PC-9 (cell line): ENCODE data around the gene PEX13. TPM values are rescaled to one million over a fixed set of nuclear protein-coding genes. Genes with fewer than 3 reads are reported as not detected.
A peak's percentile ranks its signal among the peaks of the same experiment; 100 is the strongest.

Experiments
- BruUV-seq: library from RNA; stranded (reverse); fragments of 400-500 nt; replicated peaks from 2 replicates; lab custom pipeline; 2021; lab: Mats Ljungman, UMichigan
- CTCF ChIA-PET: fragments of 300-600 bp; sonication (Branson Sonifier 250); formaldehyde crosslinking; loops from one replicate; lab custom pipeline; 2022; ENCODE audit warnings: antibody characterized with exemption; lab: Charles Lee
- POLR2A ChIA-PET: fragments of 300-600 bp; sonication (Branson Sonifier 250); formaldehyde crosslinking; loops from one replicate; lab custom pipeline; 2022; ENCODE audit warnings: antibody characterized with exemption; ENCODE audit not compliant: unreplicated experiment; lab: Charles Lee
- DNase-seq, 2 experiments: peaks; one replicate each; pipeline versions ENCODE4 v3.0.0 to v3.0.0-alpha.2; 2015 to 2022; ENCODE audit warnings: mixed read lengths in 1 of 2
- H2AFZ ChIP-seq: fragments of 200-600 bp; sonication (generic); 2 replicates; pipeline ENCODE4 v1.8.1; 2017; ENCODE audit warnings: antibody characterized with exemption
- H3F3A ChIP-seq: fragments of 200-600 bp; sonication (generic); 2 replicates; pipeline ENCODE4 v1.8.1; 2017; ENCODE audit warnings: antibody characterized with exemption, mild to moderate bottlenecking, low read depth; ENCODE audit not compliant: insufficient read depth
- H3K27ac ChIP-seq: fragments of 200-600 bp; sonication (generic); 2 replicates; pipeline ENCODE4 v1.6.1; 2016; ENCODE audit warnings: mixed run types
- H3K27me3 ChIP-seq: fragments of 200-600 bp; sonication (generic); 2 replicates; pipeline ENCODE4 v1.6.1; 2016; ENCODE audit warnings: low read depth, mixed run types; ENCODE audit not compliant: insufficient read depth
- H3K36me3 ChIP-seq: fragments of 200-600 bp; sonication (generic); 2 replicates; pipeline ENCODE4 v1.6.1; 2016; ENCODE audit warnings: low read depth, mixed run types
- H3K4me1 ChIP-seq: fragments of 200-600 bp; sonication (generic); replicated peaks from 2 replicates; pipeline ENCODE4 v1.6.1; 2016; ENCODE audit warnings: mixed run types; ENCODE audit not compliant: insufficient read depth
- H3K4me2 ChIP-seq: fragments of 200-600 bp; sonication (generic); 2 replicates; pipeline ENCODE4 v1.6.1; 2017; ENCODE audit warnings: mixed run types
- H3K4me3 ChIP-seq: fragments of 200-600 bp; sonication (generic); 2 replicates; pipeline ENCODE4 v1.6.1; 2016; ENCODE audit warnings: mixed run types
- H3K79me2 ChIP-seq: fragments of 200-600 bp; sonication (generic); 2 replicates; pipeline ENCODE4 v1.6.1; 2017; ENCODE audit warnings: low read depth, mixed run types
- H3K9me2 ChIP-seq: fragments of 200-600 bp; sonication (generic); 2 replicates; pipeline ENCODE4 v1.8.1; 2017; ENCODE audit warnings: mild to moderate bottlenecking; ENCODE audit not compliant: insufficient read depth
- H3K9me3 ChIP-seq: fragments of 200-600 bp; sonication (generic); 2 replicates; pipeline ENCODE4 v1.8.1; 2016; ENCODE audit warnings: low read depth; ENCODE audit not compliant: insufficient read depth
- H4K20me1 ChIP-seq: fragments of 200-600 bp; sonication (generic); 2 replicates; pipeline ENCODE4 v1.8.1; 2017; ENCODE audit not compliant: insufficient read depth
- CTCF ChIP-seq: fragments of 200-600 bp; sonication (generic); conservative IDR thresholded peaks from 2 replicates; pipeline ENCODE4 v1.6.1; 2017; ENCODE audit warnings: mixed run types, antibody characterized with exemption, mild to moderate bottlenecking, moderate library complexity
- EZH2 ChIP-seq: fragments of 200-600 bp; sonication (generic); IDR thresholded peaks from 2 replicates; pipeline ENCODE4 v1.8.0; 2017; ENCODE audit warnings: antibody characterized with exemption, low read depth
- intact Hi-C: fragments of 100-400 bp; cut with micrococcal nuclease; formaldehyde crosslinking; loops from one replicate; pipeline ENCODE4 v1.10.0; 2022; ENCODE audit not compliant: unreplicated experiment
- total RNA-seq: library from RNA; stranded (reverse); gene quantifications from 2 replicates; pipeline ENCODE4 v1.2.3, GENCODE V29; 2021

PEX13 gene
- total RNA-seq, 1 experiment from 2014 or later = 32.4 TPM

- intact Hi-C loops = loop anchor here (5.0 to 10.0 kb wide), 2 partner anchors 53 to 160 kb away; partner anchors contain the start of gene SANBR
- no TSS peak for BruUV-seq
- TF ChIP-seq CTCF (no peak), EZH2 (no peak)
- peaks cover 6% of the 10 kb centered on the region for H4K20me1 ChIP-seq
- POLR2A ChIA-PET = no interaction called here
- H2AFZ ChIP-seq = no peak overlapping the region
- peaks cover 69% of the 10 kb centered on the region for H3F3A ChIP-seq
- CTCF ChIA-PET = no interaction called here
- H3K4me1 ChIP-seq = peaks cover 54% of the 10 kb centered on the region
- peak in 1 of 2 experiments; percentile 95 for DNase-seq
- H3K9me2 ChIP-seq = no peaks in the 10 kb centered on the region
- H3K9me3 ChIP-seq = no peaks in the 10 kb centered on the region
- peaks cover 45% of the 10 kb centered on the region for H3K79me2 ChIP-seq
- H3K27me3 ChIP-seq = no peaks in the 10 kb centered on the region
- H3K4me2 ChIP-seq = peak overlapping the region; percentile 85
- H3K4me3 ChIP-seq = peak overlapping the region; percentile 87; the same call in 1 of the 2 replicates
- H3K36me3 ChIP-seq = no peaks in the 10 kb centered on the region
- peak overlapping the region; percentile 98 for H3K27ac ChIP-seq
Measured at GRCh38 chr2:61014763-61015162, 2.8 kb upstream of the PEX13 start.

GRCh38 chr2:61015976-61016375 is 1.5 kb upstream of the PEX13 start:
- DNase-seq = peak in 1 of 2 experiments; percentile 94
- H3K36me3 ChIP-seq = peaks cover 4% of the 10 kb centered on the region
- peaks cover 9% of the 10 kb centered on the region for H4K20me1 ChIP-seq
- H3K4me3 ChIP-seq = peak overlapping the region; percentile 87
- BruUV-seq = no TSS peak
- no peak overlapping the region for H2AFZ ChIP-seq
- H3K9me3 ChIP-seq = no peaks in the 10 kb centered on the region; the same call in 1 of the 2 replicates
- intact Hi-C loops = loop anchor here (2.0 to 10.0 kb wide), 3 partner anchors 51 to 159 kb away; partner anchors contain the start of genes REL and SANBR
- H3K79me2 ChIP-seq = peaks cover 57% of the 10 kb centered on the region
- CTCF ChIA-PET = no interaction called here
- POLR2A ChIA-PET = interaction anchor here (0.6 to 0.9 kb wide), 4 partner anchors 9 to 1281 kb away, joined by 3 to 14 read pairs (median 4); partner anchors contain the start of gene PAPOLG
- no peak for TF ChIP-seq EZH2
- no peak for TF ChIP-seq CTCF
- H3K27me3 ChIP-seq = no peaks in the 10 kb centered on the region
- H3K4me1 ChIP-seq = peaks cover 62% of the 10 kb centered on the region
- H3K9me2 ChIP-seq = no peaks in the 10 kb centered on the region
- H3F3A ChIP-seq = peaks cover 69% of the 10 kb centered on the region
- peak overlapping the region; percentile 85 for H3K4me2 ChIP-seq
- H3K27ac ChIP-seq = peak overlapping the region; percentile 98

GRCh38 chr2:61016392-61017002 is 1.0 kb upstream of the PEX13 start:
- Histone ChIP-seq H4K20me1 (peaks cover 9% of the 10 kb centered on the region), H3K27me3 (no peaks in the 10 kb centered on the region), H3K4me3 (peak overlapping the region; percentile 87), H2AFZ (peak overlapping the region; percentile 84), H3K27ac (peak overlapping the region; percentile 98), H3K36me3 (peaks cover 9% of the 10 kb centered on the region), H3K9me2 (no peaks in the 10 kb centered on the region), H3F3A (peaks cover 69% of the 10 kb centered on the region), H3K9me3 (no peaks in the 10 kb centered on the region; the same call in 1 of the 2 replicates), H3K79me2 (peaks cover 59% of the 10 kb centered on the region), H3K4me1 (peaks cover 57% of the 10 kb centered on the region), H3K4me2 (peak overlapping the region; percentile 85)
- BruUV-seq = TSS peak; percentile 82
- ChIA-PET POLR2A (interaction anchor here (0.5 to 0.9 kb wide), 4 partner anchors 10 to 1781 kb away, joined by 3 to 4 read pairs (median 3); no protein-coding TSS in a partner anchor), CTCF (interaction anchor here (0.6 kb wide), 1 partner anchor 134 kb away, joined by 14 read pairs; no protein-coding TSS in a partner anchor)
- TF ChIP-seq CTCF (no peak), EZH2 (no peak)
- intact Hi-C loops = loop anchor here (1.0 to 10.0 kb wide), 4 partner anchors 11 to 158 kb away; partner anchors contain the start of genes REL and SANBR
- peak in 1 of 2 experiments; percentile 68 for DNase-seq
